RPMI7951 (cell line): ENCODE data around the gene TANC2. TPM values are rescaled to one million over a fixed set of nuclear protein-coding genes. Genes with fewer than 3 reads are reported as not detected.

ENCODE experiments used
- DNase-seq: peaks from one replicate; pipeline ENCODE4 v3.0.0-alpha.2; 2012; ENCODE audit warnings: low read depth
- total RNA-seq: library from RNA; depleted of rRNA; stranded (reverse); fragments of >200 nt; shearing (Covaris generic); gene quantifications from 2 replicates; pipeline ENCODE4 v1.2.3, GENCODE V29; 2014; rRNA removed

The TANC2 gene
- 6.0 TPM in 2 replicates for total RNA-seq

- peak; percentile 81 for DNase-seq
These were observed at the start of gene TANC2 for GRCh38 chr17:62965686-62966425. TSS of gene TANC2 (plus strand) at chr17:62966235. CDS start at chr17:63009560, 43,325 bp downstream.

GRCh38 chr17:62916684-62917571 lies 49.1 kb upstream of the TANC2 start:
- no peak for DNase-seq

- DNase-seq = peak; percentile 64
These were observed 46.6 kb upstream of the TANC2 start for GRCh38 chr17:62919388-62919787.

GRCh38 chr17:62920300-62920699 lies 45.7 kb upstream of the TANC2 start:
- no peak for DNase-seq

GRCh38 chr17:62921817-62922216 lies 44.2 kb upstream of the TANC2 start:
- no peak for DNase-seq

- no peak for DNase-seq
These were observed 42.5 kb upstream of the TANC2 start for GRCh38 chr17:62923258-62924150.

- DNase-seq = peak; percentile 49
These were observed 40.7 kb upstream of the TANC2 start for GRCh38 chr17:62925267-62925836.

- no peak for DNase-seq
These were observed 39.0 kb upstream of the TANC2 start for GRCh38 chr17:62927083-62927482.

GRCh38 chr17:62929320-62929719 lies 36.7 kb upstream of the TANC2 start:
- DNase-seq = no peak

- DNase-seq = no peak
These were observed 34.9 kb upstream of the TANC2 start for GRCh38 chr17:62931101-62931500.

- peak; percentile 21 for DNase-seq
These were observed 32.3 kb upstream of the TANC2 start for GRCh38 chr17:62933501-62934385.

- DNase-seq = no peak
These were observed 30.9 kb upstream of the TANC2 start for GRCh38 chr17:62935098-62935497.

- no peak for DNase-seq
These were observed 30.5 kb upstream of the TANC2 start for GRCh38 chr17:62935523-62935922.

GRCh38 chr17:62937606-62938005 lies 28.4 kb upstream of the TANC2 start:
- DNase-seq = no peak

GRCh38 chr17:62941358-62941991 lies 24.6 kb upstream of the TANC2 start:
- DNase-seq = no peak

GRCh38 chr17:62948370-62948769 lies 17.7 kb upstream of the TANC2 start:
- DNase-seq = no peak

- no peak for DNase-seq
These were observed 17.0 kb upstream of the TANC2 start for GRCh38 chr17:62949036-62949435.

GRCh38 chr17:62950067-62950466 lies 16.0 kb upstream of the TANC2 start:
- DNase-seq = peak; percentile 75

- no peak for DNase-seq
These were observed 10.1 kb upstream of the TANC2 start for GRCh38 chr17:62955841-62956352.

- peak; percentile 87 for DNase-seq
These were observed 2.7 kb upstream of the TANC2 start for GRCh38 chr17:62963296-62963695.
